NCI-H2196 (cell line): ENCODE results near the gene MT1F.
"Not testable (repeated sequence)": the region's sequence is repeated elsewhere in the genome, so short reads cannot be mapped to it uniquely, and the experiment has no call there.

Experiments
- DNase-seq: peaks from one replicate; lab custom pipeline; 2025; ENCODE audit not compliant: unreplicated experiment; lab: John Stamatoyannopoulos, UW

MT1F gene

DNA sequence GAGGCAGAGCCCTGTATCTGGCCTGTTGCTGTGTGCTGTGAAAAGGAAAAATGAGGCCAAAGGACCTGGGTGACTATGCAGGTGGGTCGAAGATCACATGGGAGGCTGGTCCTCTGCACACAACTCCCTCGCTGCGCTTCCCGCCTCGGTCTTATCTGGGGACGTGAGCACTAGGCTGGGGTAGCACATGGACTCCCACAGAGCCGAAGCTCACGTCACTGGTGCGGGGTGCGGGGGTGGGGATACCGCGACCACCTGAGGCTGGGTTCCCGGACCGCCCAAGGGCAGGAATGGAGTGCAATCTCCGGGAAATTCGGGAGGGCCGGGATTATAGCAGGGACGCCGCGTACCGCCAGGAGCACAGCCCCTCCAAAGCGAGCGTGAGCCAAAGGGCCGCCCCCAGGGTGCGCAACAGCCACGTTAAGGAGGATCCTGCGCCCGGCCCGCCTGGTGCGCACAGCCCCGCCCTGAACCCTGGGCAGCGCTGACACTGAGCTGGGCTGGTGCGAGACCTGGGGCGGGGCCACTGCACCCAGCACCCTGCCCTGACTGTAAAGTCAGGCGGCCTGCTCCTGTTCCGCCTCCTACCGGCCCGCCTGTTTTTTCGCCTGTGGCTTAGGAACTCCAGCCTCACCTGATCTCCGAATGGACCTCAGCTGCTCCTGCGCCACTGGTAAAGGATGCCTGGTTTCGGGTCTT is 14.5 kb upstream of the MT1F start:
- no peak for DNase-seq

DNA sequence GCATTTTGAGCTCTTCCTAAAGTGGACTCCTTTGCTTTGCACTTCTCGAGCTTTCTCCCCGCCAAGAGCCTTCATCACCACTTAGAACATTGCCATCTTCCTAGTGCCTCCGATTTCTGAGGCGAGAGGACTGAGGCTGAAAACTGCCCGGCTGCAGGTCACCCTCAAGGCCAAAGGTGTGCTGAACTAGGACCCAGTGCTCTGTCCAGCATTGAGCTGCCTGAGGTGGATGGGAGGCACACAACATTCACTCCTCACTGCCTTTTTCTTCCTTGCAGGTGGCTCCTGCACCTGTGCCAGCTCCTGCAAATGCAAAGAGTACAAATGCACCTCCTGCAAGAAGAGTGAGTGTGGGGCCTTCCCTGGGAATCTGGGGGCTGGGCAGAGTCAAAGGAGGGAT is 13.9 kb upstream of the MT1F start:
- no peak for DNase-seq

DNA sequence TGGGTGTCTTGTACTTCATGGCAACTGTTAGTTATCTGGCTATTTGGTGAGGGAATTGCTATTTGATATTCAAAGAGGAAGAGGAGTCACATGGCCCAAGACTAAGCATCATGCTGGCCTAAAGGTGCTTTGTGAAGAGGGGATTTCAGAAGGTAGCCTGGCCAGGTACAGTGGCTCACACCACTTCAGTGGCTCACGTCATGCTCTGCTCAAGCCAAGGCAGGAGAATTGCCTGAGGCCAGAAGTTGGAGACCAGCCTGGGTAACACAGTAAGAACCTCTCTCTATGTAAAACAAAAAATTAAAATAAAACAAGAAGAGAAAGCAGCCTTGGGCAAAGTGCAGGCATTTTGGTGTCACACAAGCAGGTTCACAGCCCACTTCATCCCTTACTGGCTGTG is 12.4 kb upstream of the MT1F start:
- no peak for DNase-seq

DNA sequence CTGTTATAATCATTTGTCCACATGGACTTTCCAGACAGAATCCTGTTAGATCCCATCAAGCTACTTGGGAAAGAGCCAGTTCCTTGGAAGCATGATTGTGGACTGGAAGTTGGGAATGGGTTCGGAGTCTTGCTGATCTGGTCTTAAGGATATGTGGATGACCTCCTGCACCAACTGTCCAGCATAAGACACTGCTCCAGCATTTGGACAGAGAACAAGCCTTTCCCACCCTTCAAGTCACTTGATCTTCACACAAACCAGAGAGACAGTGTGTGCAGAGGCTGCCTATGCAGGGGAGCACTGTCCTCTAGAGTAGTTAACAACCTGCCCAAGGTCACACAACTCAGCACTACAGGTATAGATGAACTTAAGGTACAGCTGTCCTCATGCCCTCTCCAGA is 11.9 kb upstream of the MT1F start:
- no peak for DNase-seq

DNA sequence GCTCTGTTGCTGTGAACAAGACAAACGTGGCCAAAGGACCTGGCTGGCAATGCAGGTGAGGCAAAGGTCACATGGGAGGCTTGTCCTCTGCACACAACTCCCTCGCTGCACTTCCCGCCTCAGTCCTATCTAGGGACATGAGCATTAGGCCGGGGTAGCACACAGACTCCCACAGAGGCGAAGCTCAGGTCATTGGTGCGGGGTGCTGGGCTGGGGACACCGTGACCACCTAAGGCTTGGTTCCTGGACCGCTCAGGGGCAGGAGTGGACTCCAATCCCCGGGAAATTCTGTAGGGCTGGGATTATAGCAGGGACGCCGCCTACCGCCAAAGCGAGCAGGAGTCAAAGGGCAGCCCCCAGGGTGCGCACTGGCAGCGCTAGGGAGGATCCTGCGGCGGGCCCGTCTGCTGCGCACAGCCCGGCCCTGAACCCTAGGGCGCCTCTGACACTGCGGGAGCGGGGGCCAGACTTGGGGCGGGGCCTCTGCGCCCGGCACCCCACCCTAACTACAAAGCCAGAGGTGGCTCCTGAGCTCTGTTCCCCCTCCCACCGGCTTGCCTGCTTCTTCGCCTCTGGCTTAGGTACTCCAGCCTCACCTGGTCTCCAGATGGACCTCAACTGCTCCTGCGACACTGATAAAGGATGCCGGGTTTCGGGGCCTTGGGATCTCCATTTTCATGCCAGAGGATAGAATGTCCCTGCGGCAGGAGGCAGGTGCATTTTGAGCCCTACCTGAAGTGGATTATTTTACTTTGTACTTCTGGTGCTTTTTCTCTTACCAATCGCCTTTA is 9.9 kb upstream of the MT1F start:
- DNase-seq: no peak

DNA sequence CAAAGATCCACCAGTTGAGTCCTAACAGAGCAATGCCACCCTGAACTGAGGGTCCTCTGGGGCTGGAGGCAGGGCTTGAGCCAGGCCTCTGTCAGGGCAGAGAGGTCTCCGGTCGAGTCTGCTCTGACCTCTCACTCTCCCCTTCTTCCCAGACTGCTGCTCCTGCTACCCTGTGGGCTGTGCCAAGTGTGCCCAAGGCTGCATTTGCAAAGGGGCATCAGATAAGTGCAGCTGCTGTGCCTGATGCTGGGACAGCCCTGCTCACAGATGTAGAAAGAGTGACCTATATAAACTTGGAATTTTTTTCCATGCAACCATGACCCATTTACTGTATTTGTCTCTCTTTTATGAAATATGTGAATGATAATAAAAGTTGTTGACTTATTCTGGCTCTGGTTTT is 8.5 kb upstream of the MT1F start:
- DNase-seq: no peak

DNA sequence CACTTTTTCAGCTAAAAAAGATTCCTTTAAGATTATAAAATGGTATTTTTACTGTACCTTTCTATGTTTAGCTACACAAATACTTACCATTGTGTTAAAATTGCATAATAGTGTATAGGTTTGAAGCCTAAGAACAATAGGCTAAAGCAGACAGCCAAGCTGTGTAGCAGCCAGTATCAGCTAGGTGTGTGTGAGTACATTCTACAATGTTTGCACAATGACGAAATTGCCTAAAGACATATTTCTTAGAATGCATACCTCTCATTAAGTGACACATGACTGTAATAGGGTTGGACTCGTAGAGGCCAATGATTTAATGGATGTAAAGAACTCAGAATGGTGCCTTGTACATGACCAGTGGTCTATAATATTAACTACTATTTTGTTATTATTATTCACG is 7.9 kb upstream of the MT1F start:
- no peak for DNase-seq

DNA sequence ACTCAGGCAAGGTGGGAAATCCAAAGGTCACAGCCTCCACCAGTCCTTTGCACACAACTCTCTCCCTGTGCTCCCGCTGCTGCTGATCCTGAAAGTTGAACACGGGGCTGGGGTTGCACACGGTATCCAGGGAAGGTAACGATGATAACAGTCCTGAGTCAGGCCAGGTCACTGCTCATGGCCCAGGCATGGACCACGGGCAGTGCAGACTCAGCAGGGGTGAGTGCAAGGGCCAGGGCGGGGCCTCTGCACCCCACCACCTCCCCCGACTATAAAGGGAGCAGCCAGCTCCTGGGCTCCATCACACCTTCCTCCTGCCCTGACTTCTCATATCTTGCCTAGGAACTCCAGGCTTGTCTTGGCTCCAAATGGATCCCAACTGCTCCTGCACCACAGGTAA is 6.2 kb upstream of the MT1F start, which contains the start of gene MT1B:
Gene MT1B, plus strand, starts transcription at position 301 of the 400 bp plus-strand sequence. Its CDS starts 68 bp downstream, at position 369.
- DNase-seq: no peak

DNA sequence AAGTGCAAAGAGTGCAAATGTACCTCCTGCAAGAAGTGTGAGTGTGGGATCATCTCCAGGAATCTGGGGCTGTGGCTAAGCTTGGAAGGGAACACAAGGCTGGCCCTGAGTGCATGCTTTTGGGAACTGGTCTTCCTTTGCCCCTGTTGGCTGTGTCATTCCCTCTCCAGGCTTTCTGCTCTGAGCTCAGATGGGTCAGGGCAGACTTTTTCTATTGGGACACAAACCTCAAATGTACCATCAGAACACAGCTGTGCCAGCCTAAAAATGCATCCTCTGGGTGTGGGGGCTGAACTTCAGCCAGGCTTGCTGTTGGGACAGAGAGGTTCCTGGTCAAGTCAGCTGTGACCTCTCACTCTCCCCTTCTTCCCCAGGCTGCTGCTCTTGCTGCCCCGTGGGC is 5.2 kb upstream of the MT1F start:
- DNase-seq: no peak

DNA sequence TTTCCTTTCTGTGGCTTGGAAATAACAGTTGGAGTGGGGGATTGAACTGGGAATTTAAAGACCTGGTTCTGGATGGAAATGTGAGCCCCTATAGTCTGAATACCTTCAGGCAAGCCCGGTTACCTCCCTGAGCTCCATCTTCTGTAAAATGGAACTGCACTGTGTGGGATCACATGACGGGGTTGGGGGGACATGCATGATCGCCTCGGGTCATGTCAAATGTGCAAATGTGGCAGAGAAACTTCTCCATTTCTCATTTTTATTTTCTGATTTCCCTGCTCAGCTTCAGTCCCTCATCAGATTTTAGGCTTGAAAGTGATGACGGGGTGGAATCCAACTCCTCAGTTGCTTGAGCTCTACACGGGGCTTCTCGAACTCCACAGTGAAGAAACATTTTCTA is 4.5 kb upstream of the MT1F start:
- DNase-seq: no peak

DNA sequence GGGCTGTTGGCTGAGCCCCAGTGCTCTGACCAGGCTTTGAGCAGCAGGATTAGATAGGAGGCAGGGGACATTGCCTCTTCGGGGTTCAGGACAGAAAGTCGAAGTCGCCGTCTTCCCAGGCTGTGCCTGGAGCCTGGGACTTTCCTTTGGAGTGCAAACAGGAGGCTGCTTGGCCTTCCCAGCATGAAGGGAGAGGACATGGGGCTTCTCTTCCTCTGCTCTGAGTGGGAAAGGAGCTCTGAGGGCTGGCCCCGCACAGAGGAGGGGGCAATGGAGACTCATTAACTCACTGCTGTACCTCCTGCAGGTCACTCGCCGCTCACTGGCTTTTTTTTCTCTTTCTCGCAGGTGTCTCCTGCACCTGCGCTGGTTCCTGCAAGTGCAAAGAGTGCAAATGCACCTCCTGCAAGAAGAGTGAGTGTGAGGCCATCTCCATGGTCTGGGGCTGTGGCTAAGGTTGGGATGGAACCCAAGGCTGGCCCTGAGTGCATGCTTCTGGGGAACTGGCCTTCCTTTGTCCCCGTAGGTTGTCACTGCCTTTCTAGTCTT is 642 bp downstream of the MT1F start:
- DNase-seq: no peak

DNA sequence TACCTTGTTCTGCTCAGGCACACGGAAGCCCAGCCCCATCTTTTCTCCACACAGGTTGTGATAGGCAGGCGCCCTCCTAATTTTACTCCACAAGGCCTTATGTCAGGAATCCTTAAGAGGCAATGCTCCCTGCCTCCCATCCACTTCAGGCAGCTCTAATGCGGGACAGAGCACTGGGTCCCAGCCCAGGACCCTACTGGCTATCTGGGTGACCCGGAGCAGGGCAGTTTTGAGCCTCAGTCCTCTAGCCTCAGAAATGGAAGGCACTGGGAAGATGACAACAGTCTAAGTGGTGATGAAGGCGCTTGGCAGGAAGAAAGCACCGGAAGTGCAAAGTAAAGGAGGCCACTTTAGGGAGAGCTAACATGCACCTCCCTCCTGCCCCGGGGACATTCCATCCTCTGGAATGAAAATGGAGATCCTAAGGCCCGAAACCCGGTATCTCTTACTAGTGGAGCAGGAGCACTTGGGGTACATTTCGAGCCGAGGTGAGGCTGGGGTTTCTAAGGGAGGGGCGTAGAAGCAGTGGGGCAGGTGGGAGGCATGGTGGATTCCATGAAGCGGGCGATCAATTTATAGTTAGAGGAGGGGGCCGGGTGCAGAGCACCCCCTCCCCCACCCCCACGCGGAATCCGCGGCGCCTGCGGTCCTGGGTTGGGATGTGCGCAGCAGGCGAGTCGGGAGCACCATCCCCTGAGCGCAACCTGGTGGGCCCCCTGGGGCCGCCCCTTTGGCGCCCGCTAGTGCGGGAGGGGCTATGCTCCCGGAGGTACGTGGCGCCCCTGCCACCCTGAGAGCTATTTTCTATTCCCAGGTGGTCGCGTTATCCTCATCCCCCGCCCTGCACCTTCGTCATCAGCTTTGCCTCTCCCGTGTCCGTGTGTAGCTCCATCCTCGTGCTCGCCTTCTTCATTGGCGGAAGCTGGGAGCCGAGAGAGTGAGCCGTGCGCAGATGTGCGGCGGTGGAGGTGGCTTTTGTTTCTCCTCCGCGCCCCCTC is 4.9 kb downstream of the MT1F start:
- DNase-seq: no peak

DNA sequence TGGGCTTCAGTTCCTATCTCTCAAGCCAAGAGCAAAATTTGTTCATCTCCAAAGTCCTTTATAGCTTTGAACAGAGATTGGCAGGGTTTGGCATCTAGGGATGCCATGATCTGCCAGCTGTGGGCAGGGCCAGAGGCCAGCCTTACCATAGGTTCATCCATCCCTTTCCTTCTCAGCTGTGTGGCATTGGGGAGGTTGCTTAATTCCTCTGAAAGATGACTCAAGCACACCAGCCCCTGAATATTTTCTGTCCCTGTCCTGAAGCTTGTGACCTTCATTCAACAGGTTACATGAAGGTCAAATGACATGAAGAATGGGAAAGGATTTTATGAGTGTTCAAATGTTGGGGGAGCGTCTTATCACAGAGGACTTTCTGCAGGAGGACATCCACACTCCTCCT is 6.7 kb downstream of the MT1F start:
- no peak for DNase-seq

DNA sequence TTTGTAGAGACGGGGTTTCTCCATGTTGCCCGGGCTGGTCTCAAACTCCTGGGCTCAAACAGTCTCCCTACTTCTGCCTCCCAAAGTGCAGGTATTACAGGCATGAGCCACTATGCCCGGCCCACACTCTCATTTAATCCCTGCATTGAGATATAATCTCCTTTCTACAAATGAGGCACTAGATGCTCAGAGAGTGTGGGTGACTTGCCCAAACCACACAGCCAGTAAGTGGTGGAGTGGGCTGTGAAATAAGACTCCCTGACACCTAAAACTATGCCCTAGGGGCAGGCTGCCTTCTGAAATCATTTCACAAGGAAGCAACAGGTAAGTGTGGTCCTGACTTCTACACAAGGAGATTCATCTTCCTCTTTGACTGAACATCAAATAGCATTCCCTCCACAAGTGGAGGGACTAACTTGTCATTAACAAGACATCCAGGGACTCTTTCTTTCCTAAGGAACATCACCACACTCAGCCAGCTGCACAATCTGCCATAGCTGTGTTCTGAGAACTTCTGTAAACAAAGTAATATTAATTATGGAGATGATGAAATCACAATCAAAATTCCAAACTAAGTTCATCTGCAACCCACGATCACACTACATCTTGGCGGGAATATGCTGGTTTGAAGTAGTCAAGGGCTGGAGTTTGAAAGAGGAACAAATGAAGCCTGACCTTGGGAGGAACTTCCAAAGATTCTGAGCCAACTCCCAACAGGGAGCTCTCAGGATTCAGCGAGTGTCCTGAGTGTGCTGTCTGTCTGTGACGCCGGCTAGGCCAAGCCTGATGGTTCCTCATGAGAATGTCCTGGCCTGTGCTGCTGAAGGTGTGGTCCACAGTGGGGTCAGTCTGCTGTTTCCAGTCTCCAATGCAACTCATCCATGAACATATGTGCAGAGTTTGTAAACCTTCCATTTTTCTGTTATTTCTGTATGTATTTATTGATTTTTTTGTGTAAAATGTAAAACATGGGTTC is 7.8 kb downstream of the MT1F start:
- not testable (repeated sequence) for DNase-seq

DNA sequence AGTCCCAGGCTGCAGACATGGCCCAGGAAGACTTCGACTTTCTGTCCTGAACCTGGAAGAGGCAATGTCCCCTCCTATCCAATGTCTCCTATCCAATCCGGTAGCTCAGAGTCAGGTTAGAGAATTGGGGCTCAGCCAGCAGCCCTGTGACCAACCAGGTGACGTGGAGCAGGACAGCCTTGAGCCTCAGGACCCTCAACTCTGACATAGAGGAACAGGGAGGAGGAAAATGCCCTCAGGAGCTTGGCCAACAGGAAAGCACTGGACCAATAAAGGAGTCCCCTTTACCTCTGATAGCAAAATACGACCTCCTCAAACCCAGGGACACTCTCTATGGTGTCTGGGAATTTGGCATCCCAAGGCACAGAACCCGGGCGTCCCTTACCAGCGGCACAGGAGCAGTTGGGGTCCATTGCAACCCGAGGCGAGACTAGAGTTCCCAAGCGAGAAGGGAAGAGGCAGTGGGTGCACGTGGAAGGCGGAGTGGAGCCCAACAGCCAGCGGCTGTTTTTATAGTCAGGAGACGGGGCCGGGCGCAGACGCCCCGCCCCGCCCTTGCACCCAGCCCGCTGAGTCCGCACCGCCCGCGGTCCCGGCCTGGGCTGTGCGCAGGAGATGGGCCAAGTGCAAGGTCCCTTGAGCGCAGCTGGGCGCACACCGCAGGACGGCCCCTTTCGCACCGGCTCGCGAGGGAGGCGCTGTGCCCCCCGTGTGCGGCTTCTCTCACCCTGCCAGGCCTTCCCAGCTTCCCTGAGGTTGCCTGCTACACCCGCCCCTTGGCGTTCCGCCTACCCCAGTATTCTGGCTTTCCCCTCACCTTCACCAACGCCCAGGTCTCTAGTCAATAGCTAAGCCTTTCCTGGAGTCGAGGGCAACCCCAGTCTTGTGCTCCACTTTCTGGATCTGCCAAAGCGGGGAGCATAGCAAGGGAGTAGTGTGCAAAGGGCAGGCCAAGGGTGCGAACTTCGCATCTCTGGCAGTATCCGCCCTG is 10.1 kb downstream of the MT1F start, which contains the start of gene MT1G:
Gene MT1G, minus strand, starts transcription at position 485 of the 991 bp plus-strand sequence. Its CDS starts 72 bp downstream, at position 413.
- no peak for DNase-seq

DNA sequence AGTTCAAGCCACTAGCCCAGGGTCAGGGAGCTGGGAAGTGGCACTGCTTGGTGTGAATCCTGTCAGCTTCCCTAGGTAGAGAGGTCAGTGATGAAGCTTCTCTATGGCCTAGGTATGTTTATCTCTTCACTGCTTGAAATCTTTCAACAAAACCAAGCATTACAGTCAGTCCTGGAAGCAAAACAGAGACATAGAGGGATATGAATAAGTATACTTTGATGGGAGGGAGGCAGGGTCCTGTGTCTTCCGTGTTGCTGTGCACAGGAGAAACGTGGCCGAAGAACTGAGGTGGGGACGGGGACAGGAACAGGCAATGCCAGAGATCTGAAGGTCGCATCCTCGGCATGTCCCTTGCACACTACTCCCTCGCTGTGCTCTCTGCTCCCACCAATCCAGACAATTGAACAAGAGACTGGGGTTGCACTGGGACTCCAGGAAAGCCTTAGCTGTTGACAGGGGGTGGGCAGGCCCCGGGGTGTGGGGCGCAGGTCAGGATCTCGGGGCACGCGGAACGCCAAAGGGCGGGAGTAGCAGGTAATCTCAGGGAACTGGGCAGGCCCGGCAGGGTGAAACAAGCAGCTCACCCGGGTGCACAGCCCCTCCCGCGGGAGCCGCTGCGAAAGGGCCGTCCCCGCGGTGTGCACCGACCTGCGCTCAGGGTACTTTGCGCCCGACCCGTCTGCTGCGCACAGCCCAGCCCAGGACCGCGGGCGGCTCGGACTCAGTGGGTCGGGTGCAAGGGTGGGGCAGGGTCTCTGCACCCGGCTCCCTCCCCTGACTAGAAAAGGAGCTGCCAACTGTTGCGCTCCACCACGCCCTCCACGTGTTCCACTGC is 11.5 kb downstream of the MT1F start, which contains the start of gene MT1H:
Gene MT1H, plus strand, starts transcription at position 810 of the 835 bp plus-strand sequence. CDS start 71 bp downstream, outside the sequence.
- no peak for DNase-seq

DNA sequence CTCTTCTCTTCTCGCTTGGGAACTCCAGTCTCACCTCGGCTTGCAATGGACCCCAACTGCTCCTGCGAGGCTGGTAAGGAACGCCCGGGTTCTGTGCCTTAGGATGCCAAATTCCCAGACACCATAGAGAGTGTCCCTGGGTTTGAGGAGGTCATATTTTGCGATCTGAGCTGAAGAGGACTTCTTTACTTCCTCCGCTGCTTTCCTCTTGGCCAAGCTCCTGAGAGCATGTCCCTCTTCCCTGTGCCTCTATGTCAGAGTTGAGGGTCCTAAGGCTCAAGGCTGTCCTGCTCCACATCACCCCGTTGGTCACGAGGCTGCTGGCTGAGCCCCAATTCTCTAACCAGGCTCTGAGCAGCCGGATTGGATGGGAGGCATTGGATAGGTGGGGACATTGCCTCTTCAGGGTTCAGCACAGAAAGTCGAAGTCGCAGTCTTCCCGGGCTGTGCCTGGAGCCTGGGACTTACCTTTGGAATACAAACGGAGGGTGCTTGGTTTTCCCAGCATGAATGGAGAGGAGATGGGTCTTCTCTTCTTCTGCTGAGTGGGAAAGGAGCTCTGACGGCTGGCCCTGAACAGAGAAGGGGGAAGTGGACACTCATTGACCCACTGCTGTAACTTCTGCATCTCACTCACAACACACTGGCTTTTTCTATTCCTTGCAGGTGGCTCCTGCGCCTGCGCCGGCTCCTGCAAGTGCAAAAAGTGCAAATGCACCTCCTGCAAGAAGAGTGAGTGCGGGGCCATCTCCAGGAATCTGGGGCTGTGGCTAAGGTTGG is 12.3 kb downstream of the MT1F start:
- no peak for DNase-seq
